Activated CD4-positive, alpha-beta T cell treated with anti-CD3 and anti-CD28 coated beads for 24 hours (primary cell): ENCODE data around the gene DTD2.

ENCODE experiments used
- DNase-seq, 2 donors: peaks; one replicate each; pipeline ENCODE4 v3.0.0-alpha.2; 2020; ENCODE audit warnings: low read depth in 2 of 2

DTD2 gene

DNA sequence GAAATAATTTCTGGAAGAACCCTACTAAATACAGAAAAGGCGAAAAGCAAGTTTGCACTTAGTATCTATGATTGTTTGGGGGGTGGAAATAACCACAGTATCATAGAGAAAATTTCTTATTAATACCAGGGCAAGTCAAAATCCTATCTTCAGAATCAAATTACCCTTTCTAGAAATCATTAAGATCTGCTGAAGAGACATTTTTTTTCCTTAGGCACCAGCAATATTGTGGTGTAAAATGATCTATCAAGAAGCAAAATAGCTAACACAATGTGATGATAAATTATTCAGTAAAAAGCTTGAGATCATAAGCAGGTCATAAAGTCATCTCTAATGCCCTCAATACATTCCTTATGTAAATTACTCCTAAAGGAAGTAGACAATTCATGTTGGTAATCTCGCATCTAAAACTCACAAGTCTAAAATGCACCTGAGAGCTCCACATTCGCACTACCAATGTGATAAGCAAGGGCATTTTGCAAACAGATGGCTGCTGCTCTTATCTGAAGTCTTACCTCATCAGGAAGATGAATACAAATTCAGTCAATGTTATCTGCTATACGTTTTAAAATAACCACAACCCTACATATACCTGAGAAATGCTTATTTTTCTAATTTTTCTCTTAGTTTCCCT lies 51.6 kb downstream of the DTD2 start:
- no peak for DNase-seq

DNA sequence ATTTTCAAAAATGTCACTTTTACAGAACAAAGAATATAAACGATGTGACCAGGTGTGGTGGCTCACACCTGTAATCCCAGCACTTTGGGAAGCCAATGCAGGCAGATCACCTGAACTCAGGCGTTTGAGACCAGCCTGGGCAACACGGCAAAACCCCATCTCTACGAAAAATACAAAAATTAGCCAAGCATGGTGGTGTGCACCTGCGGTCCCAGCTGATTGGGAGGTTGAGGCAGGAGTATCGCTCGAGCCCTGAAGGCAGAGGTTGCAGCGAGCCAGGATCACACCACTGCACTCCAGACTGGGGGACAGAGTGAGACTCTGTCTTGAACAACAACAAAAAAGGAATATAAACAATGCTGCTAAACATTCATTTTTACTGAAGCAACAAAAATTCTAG lies 52.2 kb downstream of the DTD2 start:
- no peak for DNase-seq

DNA sequence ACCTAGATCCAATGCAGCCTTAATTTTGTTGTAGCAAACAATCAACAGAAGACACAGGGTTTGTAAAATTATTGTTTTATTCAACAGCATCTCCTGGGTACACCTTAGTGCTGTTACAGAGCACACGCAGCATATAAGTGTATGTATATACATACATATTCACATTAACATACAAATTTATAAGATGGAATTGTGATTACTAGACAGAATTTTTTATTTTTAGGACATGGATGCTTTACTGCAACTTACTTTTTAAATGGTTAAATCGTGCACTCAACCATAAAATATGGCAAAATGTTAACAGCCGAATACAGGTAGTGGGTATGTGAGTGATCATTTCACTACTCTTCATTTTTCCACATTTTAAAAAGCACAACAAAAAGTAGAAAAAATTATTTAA lies 53.6 kb downstream of the DTD2 start:
- DNase-seq = no peak

DNA sequence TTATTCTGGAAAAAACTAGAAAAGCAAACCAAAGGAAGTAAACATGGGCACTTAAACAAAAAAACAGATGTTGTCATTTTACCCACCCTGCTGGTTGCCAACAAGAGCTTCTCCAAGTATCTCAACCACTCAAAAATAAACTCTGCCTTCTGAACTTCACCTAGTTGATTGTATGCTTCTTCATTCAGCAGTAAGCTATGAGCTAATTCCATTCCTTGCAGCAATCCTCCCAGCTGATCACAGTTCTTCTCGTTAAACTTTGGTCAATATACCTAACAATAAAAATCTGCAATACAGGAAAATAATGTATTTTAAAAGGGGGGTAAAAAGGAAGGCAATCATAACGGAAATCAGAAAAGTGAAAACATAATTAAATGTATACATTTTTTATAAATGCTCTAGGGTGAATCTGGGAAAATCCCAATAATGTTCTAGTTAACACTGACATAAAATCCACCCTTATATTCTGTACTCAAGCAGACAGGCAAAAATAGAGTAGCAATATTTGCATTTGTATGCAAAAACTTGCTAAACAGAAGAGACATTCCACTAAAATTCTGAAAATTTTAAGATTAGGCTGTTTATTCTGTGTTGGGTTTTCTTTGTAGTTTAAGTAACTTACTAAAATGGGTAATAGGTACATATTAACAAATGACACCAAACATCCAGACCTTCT lies 54.4 kb downstream of the DTD2 start:
- no peak for DNase-seq

DNA sequence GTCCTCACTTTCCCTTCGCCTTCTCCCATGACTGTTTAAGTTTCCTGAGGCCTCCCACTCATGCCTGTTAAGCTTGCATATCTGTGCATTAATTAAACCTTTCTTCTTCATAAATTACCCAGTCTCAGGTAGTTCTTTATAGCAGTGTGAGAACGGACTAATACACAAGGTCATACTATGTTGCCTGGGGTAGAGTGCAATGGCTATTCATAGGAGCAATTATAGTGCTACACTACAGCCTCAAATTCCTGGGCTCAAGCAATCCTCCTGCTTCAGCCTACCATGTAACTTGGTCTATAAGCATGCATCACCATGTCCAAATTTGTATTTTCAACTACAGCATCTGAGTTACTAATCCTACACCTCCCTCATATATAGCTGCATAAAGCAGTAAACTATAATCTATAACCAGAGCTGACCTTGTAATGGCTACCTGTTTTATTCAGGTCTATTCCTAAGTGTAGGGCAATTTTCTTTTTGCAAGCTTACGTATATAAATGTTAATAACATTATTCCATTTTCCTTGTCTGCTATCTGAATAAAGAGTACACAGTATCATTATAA lies 55.9 kb downstream of the DTD2 start:
- no peak for DNase-seq

DNA sequence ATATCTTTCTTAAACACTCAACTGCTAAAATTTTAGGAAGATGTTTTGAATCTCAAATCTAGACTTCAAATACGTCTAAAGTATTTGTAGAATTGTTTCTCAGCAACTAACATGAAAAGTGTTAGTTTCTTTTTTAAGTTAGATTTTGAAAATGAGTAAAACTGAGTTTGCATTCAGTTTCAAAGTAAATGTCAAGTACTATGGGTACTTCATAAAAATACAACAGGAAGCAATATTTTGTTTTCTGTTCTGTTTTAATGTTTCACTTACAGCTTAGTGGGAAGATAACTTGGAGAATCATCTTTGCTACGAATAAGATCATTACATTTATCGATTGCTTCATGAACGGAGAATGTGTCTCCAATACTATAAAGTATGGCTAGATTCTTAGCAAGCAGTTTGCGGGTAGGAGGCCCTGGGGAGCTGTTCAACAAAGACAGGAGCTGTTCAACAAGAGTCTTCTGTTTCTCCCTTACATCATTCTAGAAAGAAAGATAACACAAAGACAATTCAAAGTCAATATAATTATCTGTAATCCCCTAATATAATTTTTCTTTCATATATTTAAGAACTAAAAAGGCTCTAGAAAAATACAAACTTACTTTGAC lies 57.2 kb downstream of the DTD2 start:
- DNase-seq = no peak
